Activated naive CD4-positive, alpha-beta T cell treated with anti-CD3 and anti-CD28 coated beads for 36 hours (primary cell): ENCODE measurements around the gene TET2. TPM values are rescaled to one million over a fixed set of nuclear protein-coding genes. Genes with fewer than 3 reads are reported as not detected.

ENCODE experiments used
- CTCF ChIA-PET: fragments of 350-600 bp; sonication (Branson Sonifier 250); formaldehyde crosslinking; loops from one replicate; lab custom pipeline; 2021; ENCODE audit warnings: antibody characterized with exemption; lab: Charles Lee
- DNase-seq: peaks from one replicate; pipeline ENCODE4 v3.0.0-alpha.2; 2020
- H3K27ac Mint-ChIP-seq: one replicate; pipeline ENCODE4 v1.8.0; 2021; ENCODE audit warnings: mild to moderate bottlenecking, mixed read lengths
- H3K27me3 Mint-ChIP-seq: one replicate; pipeline ENCODE4 v1.8.0; 2021; ENCODE audit warnings: low read depth, mixed read lengths
- H3K36me3 Mint-ChIP-seq: one replicate; pipeline ENCODE4 v1.8.0; 2021; ENCODE audit warnings: low read depth, mixed read lengths
- H3K4me1 Mint-ChIP-seq: one replicate; pipeline ENCODE4 v1.8.0; 2021; ENCODE audit warnings: low read depth, mixed read lengths
- H3K4me3 Mint-ChIP-seq: one replicate; pipeline ENCODE4 v1.8.0; 2021; ENCODE audit warnings: mild to moderate bottlenecking, moderate library complexity, mixed read lengths
- H3K9me3 Mint-ChIP-seq: one replicate; pipeline ENCODE4 v1.8.0; 2021; ENCODE audit warnings: mixed read lengths
- intact Hi-C: fragments of 100-400 bp; cut with micrococcal nuclease; formaldehyde crosslinking; loops from one replicate; pipeline ENCODE4 v1.15.1; 2023
- total RNA-seq, 2 experiments: library from RNA; stranded (reverse); gene quantifications; one replicate each; pipeline ENCODE4 v1.2.3, GENCODE V29; 2021

The TET2 gene
- total RNA-seq, 2 experiments from 2014 or later = 36.0 to 36.1 TPM

DNA sequence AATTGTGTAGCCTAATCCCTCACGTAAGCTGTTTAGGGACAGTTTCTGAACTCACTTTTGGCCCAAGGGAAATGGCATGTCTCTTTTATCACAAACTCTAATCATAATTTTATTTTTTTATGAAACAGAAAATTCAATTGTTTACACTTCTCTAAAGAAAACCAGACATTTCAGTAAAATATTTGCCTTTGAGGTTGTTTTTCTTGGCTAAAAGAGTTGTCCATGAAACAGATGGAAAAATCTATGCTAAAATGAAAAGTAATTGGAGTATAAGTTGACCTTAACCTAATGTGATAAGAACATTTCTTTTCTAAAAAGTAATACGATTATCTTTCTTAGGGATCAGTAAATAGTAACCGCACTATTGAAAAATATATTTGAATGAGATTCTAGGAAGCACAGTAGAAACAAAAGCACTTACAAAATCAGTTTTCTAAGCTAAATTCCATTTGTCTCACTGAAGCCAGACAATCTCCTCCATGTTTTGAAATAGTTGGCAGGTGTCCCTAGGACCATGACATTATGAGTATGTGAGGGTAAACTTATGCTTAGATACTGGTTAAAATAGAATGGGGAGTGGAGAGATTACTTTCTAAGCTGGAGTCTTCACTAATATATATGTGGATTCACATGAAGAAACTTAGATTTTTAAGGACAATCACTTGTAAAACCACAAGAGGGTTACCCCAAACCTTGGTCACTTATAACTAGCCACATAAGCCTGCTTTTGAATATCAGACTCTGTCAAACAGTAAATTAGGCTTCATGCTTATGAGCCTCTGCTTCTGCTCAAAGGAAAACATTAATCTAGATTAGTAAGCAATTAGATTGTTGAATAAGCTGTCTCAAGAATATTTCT lies 20.1 kb upstream of the TET2 start:
- H3K4me1 Mint-ChIP-seq = no peaks in the 10 kb centered on the region
- intact Hi-C loops = no loop called here
- CTCF ChIA-PET = no interaction called here
- no peak overlapping the region for H3K27ac Mint-ChIP-seq
- no peak overlapping the region for H3K4me3 Mint-ChIP-seq
- no peak for DNase-seq
- no peaks in the 10 kb centered on the region for H3K36me3 Mint-ChIP-seq
- H3K27me3 Mint-ChIP-seq = peaks cover 5% of the 10 kb centered on the region
- no peaks in the 10 kb centered on the region for H3K9me3 Mint-ChIP-seq

DNA sequence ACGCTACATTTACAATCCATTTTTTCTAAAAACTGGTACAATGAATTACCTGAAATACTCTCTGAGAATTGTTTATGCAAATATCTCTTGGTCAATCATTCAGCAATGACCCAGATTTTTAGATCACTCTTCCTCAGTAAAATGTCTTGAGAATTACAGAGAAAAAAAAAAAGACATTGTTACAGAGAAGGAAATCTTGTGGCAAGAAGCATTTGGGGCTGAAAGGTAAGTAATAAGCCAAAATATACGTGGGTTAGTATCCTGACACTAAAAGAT lies 19.6 kb upstream of the TET2 start:
- no peak for DNase-seq
- CTCF ChIA-PET = interaction anchor here (0.6 to 0.8 kb wide), 2 partner anchors 22 to 455 kb away, joined by 3 to 5 read pairs; no protein-coding TSS in a partner anchor
- H3K36me3 Mint-ChIP-seq = no peaks in the 10 kb centered on the region
- H3K27me3 Mint-ChIP-seq = peaks cover 5% of the 10 kb centered on the region
- intact Hi-C loops = no loop called here
- H3K4me3 Mint-ChIP-seq = no peak overlapping the region
- no peaks in the 10 kb centered on the region for H3K4me1 Mint-ChIP-seq
- no peaks in the 10 kb centered on the region for H3K9me3 Mint-ChIP-seq
- no peak overlapping the region for H3K27ac Mint-ChIP-seq

DNA sequence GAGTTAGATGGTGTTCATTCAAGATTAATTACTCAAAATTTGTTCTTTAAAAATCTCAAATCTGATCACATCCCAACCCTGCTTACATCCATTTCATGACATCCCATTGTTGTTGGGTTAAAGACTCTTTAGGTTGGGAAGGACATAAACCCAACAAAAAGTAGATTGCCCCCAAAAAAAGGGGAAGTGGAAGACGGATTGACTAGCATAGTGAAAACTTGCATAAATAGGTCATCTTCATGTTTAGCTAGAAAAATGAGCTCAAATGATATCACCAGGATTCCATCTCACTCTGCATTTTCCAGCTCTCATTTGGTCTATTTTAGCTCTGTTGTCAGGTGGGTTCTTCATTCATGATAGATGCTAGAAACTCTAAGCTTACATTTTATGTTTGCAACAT lies 18.5 kb upstream of the TET2 start:
- intact Hi-C loops = no loop called here
- peaks cover 5% of the 10 kb centered on the region for H3K27me3 Mint-ChIP-seq

DNA sequence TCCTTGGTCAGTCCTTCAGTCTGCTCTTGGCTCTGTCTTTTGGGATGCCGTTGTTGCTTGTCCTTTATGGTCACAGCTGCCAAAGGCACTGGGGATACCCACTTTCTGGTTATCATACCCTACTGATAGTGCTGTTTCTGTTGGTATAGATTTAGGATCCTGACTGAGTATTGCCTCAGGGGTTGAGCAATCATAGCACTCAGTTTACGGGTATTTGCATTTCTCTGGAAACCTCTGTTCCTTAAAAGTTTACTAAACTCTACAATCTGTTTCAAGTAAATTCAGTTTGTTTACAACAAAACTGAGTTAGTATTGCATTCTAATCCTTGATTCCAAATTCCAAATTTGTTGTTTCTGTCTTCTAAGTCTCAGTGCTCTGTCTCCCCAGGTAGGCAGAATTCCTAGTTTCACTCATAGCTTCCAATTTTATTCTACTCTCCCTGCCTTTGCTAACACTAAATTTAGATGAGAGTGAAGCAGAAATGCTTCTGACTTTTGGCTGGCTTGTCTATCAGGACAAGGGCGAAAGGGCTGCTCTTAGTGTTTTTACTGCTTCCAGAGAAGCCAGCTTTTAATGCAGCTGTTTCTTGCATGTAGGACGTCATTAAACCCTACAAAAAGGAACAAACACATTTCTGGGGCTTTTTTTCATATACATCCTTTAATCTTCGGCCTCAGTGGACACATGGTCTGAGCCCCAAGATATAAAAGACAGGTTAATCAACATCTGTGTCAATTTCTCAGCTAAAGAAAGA lies 17.2 kb upstream of the TET2 start:
- no peaks in the 10 kb centered on the region for H3K9me3 Mint-ChIP-seq
- H3K27ac Mint-ChIP-seq = no peak overlapping the region
- intact Hi-C loops = no loop called here
- CTCF ChIA-PET = interaction anchor here (1.2 kb wide), 1 partner anchor 16 kb away, joined by 4 read pairs; no protein-coding TSS in a partner anchor
- peaks cover 5% of the 10 kb centered on the region for H3K27me3 Mint-ChIP-seq
- DNase-seq = no peak
- no peaks in the 10 kb centered on the region for H3K36me3 Mint-ChIP-seq
- no peak overlapping the region for H3K4me3 Mint-ChIP-seq
- peaks cover 2% of the 10 kb centered on the region for H3K4me1 Mint-ChIP-seq

More for the DNA sequence above, 18.5 kb upstream of the TET2 start:
- CTCF ChIA-PET = no interaction called here
- Mint-ChIP-seq H3K4me3 (no peak overlapping the region), H3K9me3 (no peaks in the 10 kb centered on the region), H3K36me3 (no peaks in the 10 kb centered on the region), H3K27ac (no peak overlapping the region), H3K4me1 (no peaks in the 10 kb centered on the region)
- no peak for DNase-seq

DNA sequence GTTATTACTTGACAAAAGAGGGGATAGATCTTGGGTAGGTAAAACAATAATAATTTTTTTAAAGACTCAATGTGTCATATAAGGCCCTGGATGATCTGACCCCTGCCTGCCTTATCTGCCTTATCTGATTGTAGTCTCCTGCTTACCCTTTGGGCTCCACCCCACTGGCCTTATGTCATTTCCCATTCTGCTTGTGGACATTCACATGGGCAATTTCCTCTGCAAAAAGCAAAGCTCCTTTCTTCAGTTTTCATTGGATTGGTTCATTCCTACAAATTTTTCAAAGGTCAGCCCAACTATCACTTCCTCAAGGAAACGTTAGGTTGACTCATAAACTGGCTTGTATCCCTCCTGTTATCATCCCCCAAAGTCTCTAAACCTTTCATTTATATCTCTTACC lies 15.7 kb upstream of the TET2 start:
- CTCF ChIA-PET = interaction anchor here (0.9 kb wide), 1 partner anchor 13 kb away, joined by 3 read pairs; no protein-coding TSS in a partner anchor
- Mint-ChIP-seq H3K27ac (no peak overlapping the region), H3K27me3 (peaks cover 5% of the 10 kb centered on the region), H3K36me3 (no peaks in the 10 kb centered on the region), H3K4me1 (peaks cover 6% of the 10 kb centered on the region), H3K9me3 (no peaks in the 10 kb centered on the region), H3K4me3 (no peak overlapping the region)
- intact Hi-C loops = no loop called here
- no peak for DNase-seq

DNA sequence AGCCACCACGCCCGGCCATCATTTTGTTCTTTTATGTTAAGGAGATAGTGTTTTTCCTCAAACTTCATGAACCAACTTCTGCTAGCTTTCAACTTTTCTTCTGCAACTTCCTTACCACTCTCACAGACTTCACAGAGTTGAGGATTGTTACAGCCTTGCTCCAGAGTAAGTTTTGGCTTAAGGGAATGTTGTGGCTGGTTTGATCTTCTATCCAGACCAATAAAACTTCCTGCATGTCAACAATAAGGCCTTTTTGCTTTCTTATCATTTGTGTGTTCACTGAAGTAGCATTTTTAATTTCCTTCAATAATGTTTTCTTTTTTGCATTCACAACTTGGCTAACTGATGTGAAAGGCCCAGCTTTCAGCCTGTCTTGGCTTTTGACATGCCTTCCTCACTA lies 12.7 kb upstream of the TET2 start:
- intact Hi-C loops = no loop called here
- no peaks in the 10 kb centered on the region for H3K36me3 Mint-ChIP-seq
- no peaks in the 10 kb centered on the region for H3K9me3 Mint-ChIP-seq
- H3K4me3 Mint-ChIP-seq = no peak overlapping the region
- H3K4me1 Mint-ChIP-seq = peaks cover 11% of the 10 kb centered on the region
- H3K27ac Mint-ChIP-seq = no peak overlapping the region
- no peak for DNase-seq
- peaks cover 2% of the 10 kb centered on the region for H3K27me3 Mint-ChIP-seq
- CTCF ChIA-PET = no interaction called here

DNA sequence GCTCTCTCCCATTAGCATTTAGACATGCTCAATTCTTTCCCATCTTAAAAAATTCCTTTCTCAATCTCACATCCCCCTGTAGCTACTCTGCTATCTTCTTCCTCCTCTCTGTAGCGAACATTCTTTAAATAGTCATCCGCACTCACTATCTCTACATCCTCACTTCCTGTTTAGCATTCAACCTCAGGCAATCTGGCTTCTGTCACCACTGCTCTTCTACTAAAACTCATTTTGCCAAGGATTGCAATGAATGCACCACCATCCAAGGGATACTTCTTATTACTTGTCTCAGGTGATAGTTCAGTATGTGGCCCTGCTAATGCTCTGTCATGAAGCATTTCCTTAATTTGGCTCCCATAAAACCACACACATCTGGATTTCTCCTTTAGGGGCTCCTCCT lies 10.9 kb upstream of the TET2 start:
- no peaks in the 10 kb centered on the region for H3K27me3 Mint-ChIP-seq
- H3K9me3 Mint-ChIP-seq = no peaks in the 10 kb centered on the region
- no peak overlapping the region for H3K27ac Mint-ChIP-seq
- CTCF ChIA-PET = no interaction called here
- intact Hi-C loops = no loop called here
- no peaks in the 10 kb centered on the region for H3K36me3 Mint-ChIP-seq
- peaks cover 16% of the 10 kb centered on the region for H3K4me1 Mint-ChIP-seq
- DNase-seq = no peak
- no peak overlapping the region for H3K4me3 Mint-ChIP-seq

DNA sequence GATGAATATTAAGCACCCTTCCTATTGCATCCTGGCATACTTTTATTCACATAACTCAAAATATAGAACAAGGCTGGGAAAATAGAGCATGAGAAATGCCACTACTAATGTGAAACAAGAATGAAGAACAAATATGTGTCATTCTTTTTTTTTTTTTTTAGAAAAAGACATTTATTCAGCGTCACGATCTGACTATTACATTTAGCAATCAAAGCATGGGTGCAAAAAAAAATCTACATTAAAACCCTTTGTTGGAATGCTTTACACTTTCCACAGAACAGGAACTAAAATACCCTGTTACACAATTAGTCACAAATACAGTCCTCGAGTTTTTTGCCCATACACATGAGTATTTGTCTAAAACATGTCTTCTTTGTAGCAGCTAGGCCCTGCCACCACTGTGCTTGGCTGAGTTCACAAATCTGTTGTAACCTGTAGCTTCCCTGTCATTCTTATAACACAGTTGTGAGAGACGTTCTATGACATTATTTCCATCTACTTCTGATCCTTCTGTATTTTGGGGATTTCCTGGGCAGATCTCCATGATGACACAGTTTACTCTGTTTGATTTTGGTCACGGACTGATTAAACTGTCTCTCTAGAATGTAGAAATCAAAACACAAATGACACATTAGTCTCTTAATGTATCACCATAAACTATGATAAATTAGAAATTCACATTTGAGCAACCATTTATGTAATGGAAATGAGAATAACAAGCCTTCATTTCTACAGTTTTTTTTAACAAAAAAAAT lies 9.4 kb upstream of the TET2 start:
- no peaks in the 10 kb centered on the region for H3K27me3 Mint-ChIP-seq
- intact Hi-C loops = loop anchor here (1.0 kb wide), 8 partner anchors 8 to 336 kb away; no protein-coding TSS in a partner anchor
- H3K36me3 Mint-ChIP-seq = no peaks in the 10 kb centered on the region
- H3K4me3 Mint-ChIP-seq = no peak overlapping the region
- CTCF ChIA-PET = interaction anchor here (0.7 to 1.8 kb wide), 3 partner anchors 121 to 618 kb away, joined by 3 to 5 read pairs (median 3); no protein-coding TSS in a partner anchor
- H3K4me1 Mint-ChIP-seq = peaks cover 20% of the 10 kb centered on the region
- no peak overlapping the region for H3K27ac Mint-ChIP-seq
- no peaks in the 10 kb centered on the region for H3K9me3 Mint-ChIP-seq
- DNase-seq = peak; percentile 51

DNA sequence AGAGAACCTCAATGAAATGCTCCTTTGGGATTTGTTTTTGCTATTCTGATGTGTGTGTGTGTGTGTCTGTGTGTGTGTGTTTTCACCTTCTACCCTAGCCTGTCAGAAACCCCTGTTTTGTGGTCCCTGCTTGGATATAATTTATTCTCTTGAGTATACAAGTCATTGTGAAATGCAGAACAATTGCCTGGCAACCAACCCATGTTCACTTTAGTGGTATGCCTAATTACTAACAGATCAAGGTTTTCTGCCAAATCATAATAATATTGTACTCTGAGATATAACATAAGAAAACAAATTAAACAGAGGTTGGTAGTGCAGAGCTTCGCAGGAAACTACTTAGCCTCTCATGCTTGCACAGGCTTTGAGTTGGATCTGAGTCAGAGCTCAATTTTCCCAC lies 7.0 kb upstream of the TET2 start:
- no peak for DNase-seq

DNA sequence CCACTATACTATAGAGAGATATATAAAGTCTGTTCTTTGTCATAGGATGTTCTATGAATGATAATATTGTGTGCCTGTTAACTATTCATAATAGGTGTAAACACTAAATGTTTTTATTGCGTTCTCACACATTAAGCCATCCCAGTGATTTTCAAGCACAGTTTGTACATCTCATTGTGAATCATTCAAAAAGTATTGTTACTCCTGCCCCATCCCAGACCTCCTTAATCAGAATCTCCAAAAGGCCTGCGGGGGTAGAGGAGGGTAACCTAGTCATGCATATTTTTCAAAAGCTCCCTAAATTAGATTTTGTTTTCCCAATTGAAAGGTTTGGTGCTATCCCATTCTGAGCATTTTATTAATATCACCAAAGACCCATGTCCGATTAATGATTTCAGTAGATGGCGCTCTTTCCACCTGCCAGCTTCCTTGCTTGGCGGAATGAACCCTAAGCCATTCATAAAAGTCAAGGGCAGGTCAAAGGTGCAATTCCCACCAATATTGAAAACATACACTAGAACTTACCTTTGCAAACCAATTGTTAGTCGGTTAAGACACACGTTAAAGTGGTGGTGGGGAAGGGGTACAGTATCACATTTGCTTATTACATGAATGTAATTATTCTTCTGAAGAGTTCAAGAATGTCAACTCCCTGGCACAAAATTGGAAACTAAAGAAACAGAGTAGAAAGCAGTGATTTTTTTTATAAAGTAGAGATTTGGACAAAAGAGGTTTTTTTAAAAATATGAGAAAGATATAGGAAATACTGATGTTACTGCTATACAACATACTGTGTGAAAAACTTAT lies 5.8 kb upstream of the TET2 start:
- Mint-ChIP-seq H3K4me3 (no peak overlapping the region), H3K4me1 (peaks cover 28% of the 10 kb centered on the region), H3K27ac (no peak overlapping the region), H3K9me3 (no peaks in the 10 kb centered on the region), H3K36me3 (peaks cover 2% of the 10 kb centered on the region), H3K27me3 (no peaks in the 10 kb centered on the region)
- CTCF ChIA-PET = interaction anchor here (0.7 to 4.1 kb wide), 13 partner anchors 53 to 333 kb away, joined by 3 to 23 read pairs (median 3); partner anchors contain the start of gene PPA2
- intact Hi-C loops = loop anchor here (1.0 to 5.0 kb wide), 6 partner anchors 165 to 525 kb away; no protein-coding TSS in a partner anchor
- DNase-seq = peak; percentile 59

More for the DNA sequence above, 7.0 kb upstream of the TET2 start:
- no peak overlapping the region for H3K4me3 Mint-ChIP-seq
- peaks cover 22% of the 10 kb centered on the region for H3K4me1 Mint-ChIP-seq
- no peak overlapping the region for H3K27ac Mint-ChIP-seq
- CTCF ChIA-PET = interaction anchor here (1.3 to 4.1 kb wide), 4 partner anchors 316 to 334 kb away, joined by 3 to 23 read pairs (median 10); partner anchors contain the start of gene PPA2
- intact Hi-C loops = loop anchor here (5.0 kb wide), 2 partner anchors 238 to 493 kb away; no protein-coding TSS in a partner anchor
- H3K9me3 Mint-ChIP-seq = no peaks in the 10 kb centered on the region
- H3K27me3 Mint-ChIP-seq = no peaks in the 10 kb centered on the region
- no peaks in the 10 kb centered on the region for H3K36me3 Mint-ChIP-seq

DNA sequence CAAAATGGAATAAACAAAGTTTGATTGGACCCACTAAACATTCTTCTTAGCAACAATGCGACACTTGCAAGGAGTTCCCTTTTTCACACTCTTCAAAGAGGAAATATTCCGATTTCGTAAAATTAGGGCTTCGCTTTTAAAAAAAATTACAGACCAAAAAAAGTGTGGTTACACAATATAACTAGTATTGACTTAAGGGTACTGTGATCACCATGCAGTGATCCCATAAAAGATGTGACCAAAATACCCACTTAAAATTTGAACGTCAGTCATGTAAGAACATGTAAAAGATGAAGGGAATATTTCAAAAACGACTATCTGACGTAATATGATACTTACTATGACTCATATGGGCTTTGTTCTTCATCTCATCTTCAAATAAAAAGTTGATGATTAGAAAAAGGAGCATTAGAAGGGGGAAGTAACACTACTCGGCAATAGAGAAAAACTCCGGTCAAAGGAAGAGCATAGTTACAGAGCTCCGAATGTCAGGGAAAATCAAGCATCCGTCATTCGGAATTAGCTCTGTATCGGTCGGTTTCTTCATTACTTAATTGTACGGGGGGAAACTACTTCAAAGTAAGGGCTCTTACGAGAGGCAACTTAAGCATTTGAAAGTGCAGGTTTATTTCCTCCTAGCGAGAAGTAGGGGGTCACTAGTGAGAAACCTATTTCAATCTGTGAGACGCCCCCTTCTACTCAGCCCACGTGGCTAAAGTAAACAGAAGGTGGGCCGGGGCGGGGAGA lies 1.3 kb upstream of the TET2 start:
- no peaks in the 10 kb centered on the region for H3K27me3 Mint-ChIP-seq
- intact Hi-C loops = loop anchor here (1.0 to 5.0 kb wide), 10 partner anchors 8 to 1172 kb away; partner anchors contain the start of genes AIMP1 and TBCK
- DNase-seq = no peak
- H3K4me3 Mint-ChIP-seq = peak overlapping the region; percentile 96
- CTCF ChIA-PET = interaction anchor here (0.5 to 2.6 kb wide), 3 partner anchors 269 to 328 kb away, joined by 3 to 10 read pairs (median 4); partner anchors contain the start of gene PPA2
- H3K36me3 Mint-ChIP-seq = peaks cover 16% of the 10 kb centered on the region
- peak overlapping the region; percentile 97 for H3K27ac Mint-ChIP-seq
- peaks cover 33% of the 10 kb centered on the region for H3K4me1 Mint-ChIP-seq
- no peaks in the 10 kb centered on the region for H3K9me3 Mint-ChIP-seq
